C4-2B (cell line): ENCODE data around the gene PLXDC2.
A peak's percentile ranks its signal among the peaks of the same experiment; 100 is the strongest.

Experiments
- H3K27ac ChIP-seq: fragments of 450-650 bp; 2 replicates; pipeline ENCODE4 v1.5.1; 2017
- ZFX ChIP-seq: fragments of 450-650 bp; IDR thresholded peaks from 2 replicates; pipeline ENCODE4 v1.6.1; 2017
- TF ChIP-seq, protein P1 (sequence below): fragments of 450-650 bp; conservative IDR thresholded peaks from 2 replicates; pipeline ENCODE4 v1.5.1; 2017; ENCODE audit warnings: mild to moderate bottlenecking

Gene PLXDC2

DNA sequence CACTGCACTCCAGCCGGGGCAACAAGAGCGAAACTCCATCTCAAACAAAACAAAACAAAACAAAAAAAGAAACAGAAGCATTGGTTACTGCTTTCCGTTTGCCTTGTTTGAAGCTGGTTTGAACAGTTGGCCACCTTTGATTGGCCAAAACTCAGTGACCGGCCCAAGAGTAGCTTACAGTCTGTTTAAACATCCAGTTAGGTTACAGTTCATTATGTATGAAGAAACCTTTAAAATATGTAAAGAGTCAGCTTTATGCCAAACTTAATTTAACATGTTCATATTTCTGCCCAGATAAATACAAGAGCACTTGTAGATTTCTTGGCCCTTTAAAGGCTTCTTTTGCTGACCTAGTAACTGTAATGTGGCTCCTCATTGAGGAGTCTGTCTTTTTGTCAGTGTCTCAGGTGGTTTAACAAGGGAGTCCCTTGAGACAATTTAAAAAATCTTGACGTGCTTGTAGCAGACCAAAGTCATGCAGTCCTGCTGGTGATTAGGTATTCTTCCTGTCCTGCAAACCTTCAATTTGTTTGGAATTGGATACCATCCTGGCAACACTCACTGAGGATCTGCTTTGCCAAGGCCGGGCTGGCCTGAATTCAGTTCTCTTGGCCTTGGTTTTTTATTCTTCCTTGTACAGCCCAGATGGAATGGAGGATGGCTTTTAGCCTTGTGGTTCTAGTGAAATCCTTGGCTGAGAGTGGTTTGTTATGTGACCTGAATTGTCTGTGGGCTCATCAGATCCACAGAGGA is 128.9 kb downstream of the PLXDC2 start:
- peak overlapping the region; percentile 42 for H3K27ac ChIP-seq
- TF ChIP-seq, protein P1, sequence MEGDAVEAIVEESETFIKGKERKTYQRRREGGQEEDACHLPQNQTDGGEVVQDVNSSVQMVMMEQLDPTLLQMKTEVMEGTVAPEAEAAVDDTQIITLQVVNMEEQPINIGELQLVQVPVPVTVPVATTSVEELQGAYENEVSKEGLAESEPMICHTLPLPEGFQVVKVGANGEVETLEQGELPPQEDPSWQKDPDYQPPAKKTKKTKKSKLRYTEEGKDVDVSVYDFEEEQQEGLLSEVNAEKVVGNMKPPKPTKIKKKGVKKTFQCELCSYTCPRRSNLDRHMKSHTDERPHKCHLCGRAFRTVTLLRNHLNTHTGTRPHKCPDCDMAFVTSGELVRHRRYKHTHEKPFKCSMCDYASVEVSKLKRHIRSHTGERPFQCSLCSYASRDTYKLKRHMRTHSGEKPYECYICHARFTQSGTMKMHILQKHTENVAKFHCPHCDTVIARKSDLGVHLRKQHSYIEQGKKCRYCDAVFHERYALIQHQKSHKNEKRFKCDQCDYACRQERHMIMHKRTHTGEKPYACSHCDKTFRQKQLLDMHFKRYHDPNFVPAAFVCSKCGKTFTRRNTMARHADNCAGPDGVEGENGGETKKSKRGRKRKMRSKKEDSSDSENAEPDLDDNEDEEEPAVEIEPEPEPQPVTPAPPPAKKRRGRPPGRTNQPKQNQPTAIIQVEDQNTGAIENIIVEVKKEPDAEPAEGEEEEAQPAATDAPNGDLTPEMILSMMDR: no peak
- TF ChIP-seq ZFX: no peak

DNA sequence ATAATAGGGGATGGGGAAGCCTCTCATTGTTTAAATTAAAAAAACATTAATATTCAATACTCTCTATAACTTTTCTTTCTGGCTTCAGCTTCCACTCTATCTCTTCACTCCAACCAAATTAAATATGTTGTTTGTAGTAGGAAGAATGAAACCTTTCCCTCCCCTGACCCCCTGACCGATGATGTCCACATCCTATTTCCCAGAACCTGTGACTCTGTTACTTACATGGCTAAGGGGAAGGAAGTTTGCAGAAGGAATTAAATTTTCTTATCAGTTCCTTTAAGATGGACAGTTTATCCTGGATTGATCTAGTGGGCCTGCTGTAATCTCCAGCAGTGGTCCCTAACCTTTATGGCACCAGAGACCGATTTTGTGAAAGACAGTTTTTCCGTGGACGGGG is 130.0 kb downstream of the PLXDC2 start:
- TF ChIP-seq, protein P1: no peak
- no peak for TF ChIP-seq ZFX
- no peak overlapping the region for H3K27ac ChIP-seq

DNA sequence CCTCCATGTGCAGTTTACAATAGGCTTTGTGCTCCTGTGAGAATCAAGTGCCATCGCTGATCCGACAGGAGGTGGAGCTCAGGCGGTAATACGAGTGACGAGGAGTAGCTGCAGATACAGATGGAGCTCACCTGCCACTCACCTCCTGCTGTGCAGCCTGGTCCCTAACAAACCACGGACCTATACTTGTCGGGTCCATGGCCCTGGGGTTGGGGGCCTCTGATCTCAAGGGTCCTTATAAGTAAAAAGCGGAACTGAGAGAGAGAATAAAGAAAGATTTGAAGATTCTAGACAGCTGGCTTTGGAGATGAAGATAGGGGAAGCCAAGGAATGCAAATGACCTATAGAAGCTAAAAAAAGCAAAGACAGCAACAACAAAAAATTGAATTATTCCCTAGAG is 130.6 kb downstream of the PLXDC2 start:
- no peak overlapping the region for H3K27ac ChIP-seq
- TF ChIP-seq ZFX: no peak
- TF ChIP-seq, protein P1: no peak

DNA sequence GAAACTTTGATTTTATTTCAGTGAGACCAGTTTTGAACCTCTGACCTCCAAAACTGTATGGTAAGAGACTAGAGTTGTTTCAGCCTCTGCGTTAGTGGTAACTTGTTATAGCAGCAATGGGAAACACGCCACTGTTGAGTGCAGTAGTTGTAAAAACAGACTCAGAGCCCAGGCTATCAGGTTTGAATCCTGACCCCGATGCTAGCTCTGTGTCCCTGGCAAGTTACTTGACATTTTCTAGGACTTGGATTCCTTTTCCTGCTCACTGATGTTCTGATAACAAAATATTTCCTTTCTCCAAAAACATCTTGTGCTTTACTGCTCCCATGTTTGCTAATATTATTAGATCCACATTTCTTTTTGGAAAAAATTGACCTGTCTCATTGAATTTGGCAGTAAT is 131.0 kb downstream of the PLXDC2 start:
- no peak overlapping the region for H3K27ac ChIP-seq
- TF ChIP-seq, protein P1: no peak
- no peak for TF ChIP-seq ZFX

DNA sequence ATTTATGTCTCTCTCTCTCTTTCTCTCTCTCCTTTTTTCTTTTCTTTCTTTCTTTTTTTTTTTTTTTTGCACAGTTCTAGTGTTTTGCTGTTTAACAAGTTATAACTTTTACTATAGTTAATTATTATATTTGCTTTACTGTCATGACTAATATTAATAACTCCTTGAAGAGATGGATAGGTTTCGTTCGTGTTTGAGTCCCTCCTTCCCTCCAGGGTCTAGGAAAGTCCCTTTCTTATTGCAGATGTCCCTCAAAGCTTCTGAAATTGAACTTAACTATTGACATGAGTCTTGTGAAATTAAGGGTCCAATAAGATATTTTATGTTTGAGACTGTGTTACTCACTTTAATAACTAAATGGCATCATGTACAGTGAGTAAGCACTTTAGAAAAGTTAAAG is 131.4 kb downstream of the PLXDC2 start:
- no peak for TF ChIP-seq ZFX
- TF ChIP-seq, protein P1: no peak
- H3K27ac ChIP-seq: no peak overlapping the region

DNA sequence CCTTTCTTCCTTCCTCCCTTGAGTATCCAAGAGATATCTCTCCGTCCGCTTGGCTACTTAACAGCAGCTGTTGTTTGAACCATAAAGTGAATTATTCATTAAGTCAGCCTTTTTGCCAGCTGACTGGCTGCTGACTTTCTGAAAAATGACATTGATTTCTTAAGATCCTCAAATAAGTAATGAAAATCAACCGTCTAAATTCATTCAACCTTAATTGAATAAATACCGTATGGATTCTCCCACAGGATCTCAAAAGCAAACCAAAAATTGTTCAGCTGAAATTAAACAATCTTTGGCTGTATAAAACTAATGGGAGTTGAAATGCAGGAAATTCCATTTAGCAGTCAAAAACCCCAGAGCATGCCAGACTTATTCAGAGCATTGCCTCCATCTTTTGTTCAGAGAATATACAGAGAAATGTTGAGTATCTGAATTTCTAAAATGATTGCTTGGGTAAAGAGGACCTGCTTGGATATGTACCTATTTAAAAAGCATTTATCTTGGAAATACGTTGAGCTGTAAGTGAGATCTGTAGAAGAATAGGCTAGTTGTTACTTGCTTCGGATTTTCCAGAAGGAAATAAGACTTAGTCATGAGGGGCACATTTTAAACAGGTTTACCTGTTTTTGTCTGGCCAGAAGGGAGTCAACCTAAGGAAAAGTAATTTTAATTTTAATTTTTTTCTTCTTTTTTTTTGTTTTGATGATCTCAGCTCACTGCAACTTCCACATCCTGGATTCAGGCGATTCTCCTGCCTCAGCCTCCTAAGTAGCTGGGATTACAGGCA is 136.2 kb downstream of the PLXDC2 start:
- no peak overlapping the region for H3K27ac ChIP-seq
- no peak for TF ChIP-seq ZFX
- TF ChIP-seq, protein P1: no peak

DNA sequence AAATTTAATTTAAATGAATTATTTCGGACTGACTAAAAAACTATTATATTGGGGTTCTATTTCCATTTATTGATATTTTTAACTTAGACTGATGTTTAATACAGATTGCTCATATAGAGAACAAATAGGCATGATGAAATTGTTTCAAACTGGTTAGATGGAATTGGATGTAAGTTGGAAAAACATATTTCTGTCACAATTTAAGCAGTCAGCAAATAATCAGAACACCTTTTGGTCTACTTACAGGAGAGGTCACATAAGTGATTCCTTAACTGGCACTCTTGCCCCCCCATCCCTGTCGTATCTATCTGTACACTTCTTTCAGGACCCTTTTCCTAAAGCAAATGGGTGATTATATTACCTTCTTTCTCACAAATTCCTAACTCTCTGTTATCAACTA is 138.4 kb downstream of the PLXDC2 start:
- no peak overlapping the region for H3K27ac ChIP-seq

More for the DNA sequence above, 138.4 kb downstream of the PLXDC2 start:
- no peak for TF ChIP-seq ZFX
- TF ChIP-seq, protein P1: no peak
